GM21367 (cell line): ENCODE measurements around the gene CRIP2.

Experiments
- ATAC-seq: cut with Tn5 transposase; IDR thresholded peaks from one replicate; pipeline ENCODE4 v1.9.1; 2021; ENCODE audit not compliant: unreplicated experiment

The CRIP2 gene

DNA sequence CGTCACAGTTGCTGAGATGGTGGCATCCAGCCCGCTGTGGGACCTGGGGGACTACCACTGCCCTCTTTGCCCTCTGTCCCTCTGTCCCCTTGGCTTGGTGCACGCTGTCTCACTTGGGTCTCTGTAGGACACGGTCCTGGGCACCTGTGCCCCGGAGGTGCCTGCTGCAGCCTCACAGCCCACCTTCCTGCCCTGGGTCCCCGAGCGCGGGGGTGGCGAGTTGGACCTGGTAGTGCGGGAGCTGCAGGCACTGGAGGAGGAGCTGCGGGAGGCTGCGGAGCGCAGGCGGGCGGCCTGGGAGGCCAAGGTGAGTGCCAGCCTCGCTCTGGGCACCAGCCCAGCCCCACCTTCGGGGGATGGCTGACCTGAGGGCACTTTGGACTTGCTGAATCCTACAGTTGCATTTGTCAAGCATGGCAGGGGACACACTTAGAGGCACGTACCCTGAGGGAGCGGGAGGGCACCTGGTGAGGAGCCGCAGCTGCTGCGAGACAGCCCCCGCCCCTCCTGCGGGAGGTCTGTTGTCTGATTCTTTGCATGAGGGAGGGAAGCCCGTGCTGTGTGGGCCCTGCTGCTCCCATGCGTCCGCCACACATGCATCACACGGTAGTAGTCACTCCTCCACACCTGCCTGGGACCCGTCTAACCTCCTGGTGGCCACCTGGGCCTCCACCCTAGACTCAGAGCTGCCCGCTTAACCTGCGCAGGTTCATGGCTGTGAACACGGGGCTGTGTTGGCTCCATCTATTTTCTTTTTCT lies 23.2 kb downstream of the CRIP2 start:
- no peak for ATAC-seq

DNA sequence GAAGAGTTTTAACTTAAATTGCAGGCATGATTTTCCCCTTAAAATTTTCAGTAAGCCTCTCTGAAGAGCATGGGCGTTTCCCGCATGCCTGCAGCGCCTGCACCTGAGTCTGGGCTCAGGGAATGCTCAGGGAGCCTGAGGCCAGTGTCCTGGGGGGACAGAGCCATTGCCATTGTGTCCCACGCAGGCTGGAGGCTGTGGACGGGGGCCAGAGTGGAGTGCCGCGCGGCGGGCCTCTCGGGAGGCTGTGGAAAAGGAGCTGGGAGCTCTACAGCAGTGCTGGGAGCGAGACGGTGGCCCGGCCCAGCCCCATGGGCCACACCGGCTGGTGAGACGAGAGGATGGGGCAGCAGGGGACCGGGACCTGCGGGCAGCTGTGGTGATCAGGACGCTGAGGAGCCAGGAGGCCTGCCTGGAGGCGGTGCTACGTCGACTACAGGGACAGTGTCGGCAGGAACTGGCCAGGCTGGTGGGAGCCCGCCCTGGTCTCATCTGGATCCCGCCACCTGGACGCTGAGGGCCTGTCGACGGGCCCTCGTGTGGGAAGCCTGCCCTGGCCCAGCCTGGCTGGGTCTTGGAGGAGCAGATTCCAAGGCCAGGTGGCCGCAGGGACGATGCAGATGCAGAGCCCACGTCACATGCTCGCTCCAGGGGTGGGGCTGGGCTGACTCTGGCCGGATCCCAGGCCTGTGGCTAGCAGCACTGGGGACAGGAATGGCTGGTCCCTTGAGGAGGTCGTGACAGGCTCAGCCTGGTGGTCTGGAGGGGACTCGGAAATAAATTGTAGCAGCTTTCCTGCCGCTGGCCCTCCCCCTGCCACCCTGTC lies 24.0 kb downstream of the CRIP2 start:
- ATAC-seq, result no peak

DNA sequence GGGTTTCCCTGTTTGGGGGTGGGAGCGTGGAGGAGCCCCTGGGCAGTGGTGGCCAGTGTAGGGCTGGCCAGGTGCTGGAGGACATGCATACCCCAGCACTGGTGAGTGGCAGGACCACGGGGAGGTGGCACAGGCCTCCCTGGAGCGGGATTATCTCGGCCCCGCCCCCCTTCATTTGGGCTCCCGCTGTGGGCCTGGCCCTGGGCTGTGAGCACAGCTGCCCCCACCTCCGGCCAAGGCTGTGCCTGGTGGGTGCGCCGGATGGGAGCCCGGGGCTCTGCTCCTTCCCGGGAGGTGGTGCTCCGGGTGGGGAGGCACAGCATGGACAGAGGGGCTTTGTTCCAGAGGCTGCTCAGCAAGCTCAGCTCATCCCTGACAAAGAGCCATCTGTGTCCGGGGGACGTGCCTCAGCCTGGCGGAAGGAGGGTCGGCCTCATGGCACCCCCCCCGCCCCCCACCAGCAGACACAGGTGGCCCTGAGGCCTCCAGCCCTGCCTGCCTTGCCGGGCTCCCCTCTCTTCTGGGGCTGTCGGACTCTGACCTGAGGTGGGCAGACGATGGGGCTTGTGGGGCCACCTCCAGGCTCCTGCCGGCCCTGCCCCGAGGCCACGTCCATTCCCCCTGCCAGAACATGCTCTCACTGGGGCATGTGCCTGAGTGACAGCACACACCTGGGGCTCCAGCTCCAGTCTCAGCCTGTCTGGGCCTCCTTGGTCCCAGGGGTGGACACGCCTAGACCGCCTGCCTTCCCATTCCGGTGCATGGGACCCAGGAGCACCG lies 24.8 kb downstream of the CRIP2 start:
- no peak for ATAC-seq

DNA sequence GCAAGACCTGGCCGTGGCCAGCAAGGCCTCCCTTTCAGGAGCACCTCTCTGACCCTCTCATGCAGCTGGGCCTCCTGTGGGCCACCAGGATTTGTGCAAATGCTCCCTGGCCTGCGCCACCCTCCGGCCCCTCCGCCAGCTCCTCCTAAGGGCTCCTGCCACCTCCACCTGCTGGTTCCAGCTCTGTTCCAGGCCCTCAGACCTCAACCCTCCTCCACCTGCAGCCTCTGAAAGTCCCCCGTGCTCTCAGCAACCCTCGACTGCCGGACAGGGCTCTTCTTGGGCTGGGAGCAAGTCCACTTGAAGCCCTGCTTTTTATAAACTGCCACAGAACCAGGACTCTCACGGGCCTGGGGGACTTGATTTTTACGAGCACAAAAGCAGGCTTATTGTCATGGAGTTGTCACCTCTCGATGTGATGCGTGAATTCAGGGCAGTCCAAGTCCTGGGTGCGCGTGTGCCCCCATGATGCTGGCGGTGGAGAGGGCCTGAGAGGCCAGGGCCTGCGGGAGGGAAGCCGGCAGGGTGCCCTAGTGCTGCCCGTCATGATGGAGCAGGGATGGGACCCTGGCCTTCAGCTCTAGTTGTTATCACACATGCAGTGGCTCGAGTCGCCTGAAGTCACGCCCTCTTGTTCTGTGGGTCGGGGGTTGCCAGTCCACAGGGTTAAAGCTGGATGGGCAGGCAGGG lies 25.6 kb downstream of the CRIP2 start:
- ATAC-seq, result no peak

DNA sequence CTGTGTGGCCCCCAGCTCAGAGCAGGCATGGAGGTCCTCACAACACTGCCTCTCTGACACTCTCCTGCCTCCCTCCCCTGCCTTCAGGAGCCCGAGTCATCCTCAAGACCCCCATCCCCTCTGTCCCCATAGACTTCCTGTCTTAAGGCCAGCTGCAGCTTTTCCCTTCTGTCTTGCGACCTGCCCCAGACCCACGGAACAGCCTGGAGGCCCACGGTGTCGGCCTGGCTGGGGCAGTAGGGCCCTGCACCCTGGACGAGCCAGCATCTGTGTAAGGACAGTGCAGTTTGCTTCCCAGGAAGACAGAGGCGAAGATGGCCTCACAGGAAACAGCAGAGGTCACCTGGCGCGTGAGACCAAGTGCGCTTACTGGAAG lies 26.1 kb downstream of the CRIP2 start:
- ATAC-seq, result no peak

DNA sequence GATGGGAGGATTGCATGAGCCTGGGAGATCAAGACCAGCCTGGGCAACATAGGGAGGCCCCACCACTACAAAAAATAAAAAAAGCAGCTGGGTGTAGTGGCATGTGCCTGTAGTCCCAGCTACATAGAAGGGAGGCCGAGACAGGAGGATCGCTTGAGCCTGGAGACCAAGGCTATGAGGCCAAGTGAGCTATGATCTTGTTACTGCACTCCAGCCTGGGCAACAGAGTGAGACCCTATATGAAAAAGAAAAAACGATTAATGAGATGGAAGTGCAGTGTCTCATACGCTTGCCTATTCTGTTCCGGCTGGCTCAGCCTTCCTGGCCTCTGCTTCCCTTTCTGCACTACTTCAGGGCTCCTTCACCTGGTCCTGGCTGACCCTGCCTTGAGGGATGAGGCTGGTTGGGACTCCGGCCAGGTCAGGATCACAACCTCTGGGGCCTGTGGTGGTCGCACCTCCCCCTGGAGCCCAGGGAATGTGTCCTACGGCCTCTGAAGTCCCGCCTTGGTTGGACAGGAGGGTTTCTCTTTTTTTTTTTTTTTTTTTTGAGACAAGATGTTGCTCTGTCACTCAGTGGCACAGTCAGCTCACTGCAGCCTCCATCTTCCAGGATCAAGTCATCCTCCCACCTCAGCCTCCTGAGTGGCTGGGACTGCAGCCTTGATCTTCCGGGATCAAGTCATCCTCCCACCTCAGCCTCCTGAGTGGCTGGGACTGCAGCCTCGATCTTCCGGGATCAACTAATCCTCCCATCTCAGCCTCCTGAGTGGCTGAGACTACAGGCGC lies 27.1 kb downstream of the CRIP2 start:
- ATAC-seq, result no peak

DNA sequence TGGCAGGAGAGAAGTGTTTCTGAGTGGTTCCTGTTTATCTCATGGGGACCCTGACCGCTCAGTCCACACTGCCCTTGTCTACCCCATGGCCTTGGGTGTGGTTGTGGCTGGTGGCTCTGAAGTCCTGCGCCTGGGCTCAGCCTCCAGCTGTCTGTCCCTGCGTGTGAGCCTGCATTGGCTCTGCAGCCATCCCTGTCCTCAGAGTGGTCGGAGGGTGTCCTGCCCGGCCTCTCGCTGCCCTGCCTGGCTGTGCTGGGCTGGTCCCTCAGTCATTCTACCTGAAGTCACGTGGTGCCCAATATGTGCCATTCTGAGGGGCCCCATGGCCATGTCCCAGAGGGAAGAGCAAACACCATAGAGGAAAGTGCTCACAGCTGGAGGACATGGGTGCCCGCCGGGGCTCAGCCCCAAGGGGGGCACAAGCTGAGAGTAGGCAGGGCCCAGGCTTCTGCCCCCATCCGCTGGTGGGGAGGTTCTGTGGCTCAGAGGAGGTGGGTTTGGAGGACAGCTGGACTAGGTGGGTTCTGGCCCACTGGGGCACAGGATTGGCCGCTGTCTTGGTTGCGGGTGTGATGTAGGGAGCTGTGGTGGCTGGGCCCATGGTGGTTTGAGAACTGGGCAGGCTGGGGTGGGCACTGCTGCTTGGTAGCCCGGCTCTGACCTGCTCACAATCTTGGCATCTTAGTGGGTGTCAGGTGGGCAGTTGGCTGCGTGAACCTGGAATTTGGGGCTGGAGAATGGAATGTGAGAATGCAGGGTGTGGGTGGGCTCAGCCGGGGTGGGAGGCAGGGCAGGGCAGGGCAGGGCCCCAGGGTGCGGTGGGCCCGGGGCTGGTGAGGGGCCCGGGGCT lies 28.1 kb downstream of the CRIP2 start:
- no peak for ATAC-seq

DNA sequence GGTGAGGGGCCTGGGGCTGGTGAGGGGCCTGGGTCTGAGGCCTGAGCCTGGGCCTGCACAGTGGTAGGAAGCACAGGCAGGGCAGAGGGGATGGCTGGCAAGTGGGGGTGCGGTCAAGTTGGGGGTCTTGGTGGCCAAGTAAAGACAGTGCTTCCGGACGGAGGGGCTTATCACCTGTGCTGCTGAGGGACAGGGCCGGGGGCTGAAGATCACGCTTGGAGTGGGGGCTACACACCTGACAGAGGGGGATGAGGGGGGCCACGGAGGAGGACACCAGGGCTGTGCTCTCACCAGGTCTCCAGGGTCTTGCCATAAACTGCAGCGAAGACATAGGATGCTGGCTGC lies 28.6 kb downstream of the CRIP2 start:
- ATAC-seq, result no peak

DNA sequence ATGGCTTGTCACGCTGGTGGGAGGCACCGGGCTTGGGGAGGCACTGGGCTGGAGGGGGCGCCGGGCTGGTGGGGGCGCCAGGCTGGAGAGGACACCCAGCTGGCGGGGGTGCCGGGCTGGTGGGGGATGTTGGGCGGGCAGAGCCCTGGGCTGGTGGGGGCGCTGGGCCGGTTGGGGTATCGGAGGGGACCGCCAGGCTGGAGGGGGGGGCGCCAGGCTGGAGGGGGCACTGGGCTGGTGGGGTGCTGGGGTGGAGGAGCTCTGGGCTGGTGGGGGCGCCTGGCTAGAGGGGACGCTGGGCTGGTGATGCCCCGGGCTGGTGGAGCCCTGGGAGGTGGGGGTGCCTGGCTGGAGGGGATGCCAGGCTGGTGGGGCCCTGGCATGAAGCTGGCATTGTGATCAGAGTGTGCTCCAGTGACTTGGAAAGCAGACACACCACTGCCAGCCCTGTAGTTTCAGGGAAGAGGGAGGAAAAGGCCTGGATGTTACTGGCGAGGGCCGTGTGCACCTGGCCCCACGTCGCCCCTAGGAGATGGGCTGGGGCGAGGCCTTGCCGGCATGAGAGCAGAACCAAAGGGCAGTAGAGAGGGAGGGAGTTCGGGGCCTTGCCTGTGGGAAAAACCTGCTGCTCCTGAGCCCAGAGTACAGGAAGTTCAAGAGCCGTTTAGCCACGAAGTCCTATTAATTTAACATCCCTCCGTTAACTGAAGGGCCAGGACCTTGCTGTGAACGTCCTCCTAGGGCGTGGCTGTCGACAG lies 29.5 kb downstream of the CRIP2 start:
- no peak for ATAC-seq

DNA sequence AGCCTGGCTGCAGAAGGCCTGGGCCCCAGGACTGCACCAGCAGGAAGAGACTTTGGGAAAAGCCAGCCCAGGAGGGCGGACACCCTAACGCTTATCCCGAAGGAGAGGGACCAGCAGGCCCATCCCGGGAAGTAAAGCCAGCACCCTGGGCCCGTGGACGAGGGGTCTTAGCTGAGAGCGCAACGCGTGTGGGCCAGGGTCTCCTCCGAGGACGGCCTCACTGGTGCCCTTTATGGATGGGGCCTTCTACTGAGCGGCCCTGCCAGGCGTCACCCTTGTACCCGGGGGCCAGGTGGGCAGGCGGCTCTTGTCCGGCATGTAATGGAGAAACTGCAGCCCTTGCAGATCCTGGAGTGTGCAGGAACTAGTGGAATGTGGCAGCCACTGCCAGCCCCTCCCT lies 30.5 kb downstream of the CRIP2 start:
- ATAC-seq, result no peak

DNA sequence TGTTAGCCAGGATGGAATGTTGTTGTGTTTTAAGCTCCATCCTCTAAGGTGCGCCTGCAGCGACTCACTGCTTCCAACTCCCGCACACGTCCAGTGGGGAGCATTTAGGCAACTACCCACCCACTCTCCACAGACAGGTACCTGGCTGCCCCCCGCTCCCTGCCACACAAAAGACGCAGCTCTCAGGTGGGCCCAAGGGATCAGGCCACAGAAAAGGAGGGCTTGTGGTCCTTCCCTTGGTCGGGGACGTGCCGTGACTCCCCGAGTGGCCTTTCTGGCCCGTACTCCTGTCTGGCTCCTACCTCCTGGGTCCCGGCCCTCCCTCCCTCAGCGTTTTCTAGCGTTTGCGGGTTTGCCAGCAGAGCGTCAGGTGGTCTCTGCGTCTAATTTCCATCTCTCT lies 32.6 kb downstream of the CRIP2 start:
- no peak for ATAC-seq

DNA sequence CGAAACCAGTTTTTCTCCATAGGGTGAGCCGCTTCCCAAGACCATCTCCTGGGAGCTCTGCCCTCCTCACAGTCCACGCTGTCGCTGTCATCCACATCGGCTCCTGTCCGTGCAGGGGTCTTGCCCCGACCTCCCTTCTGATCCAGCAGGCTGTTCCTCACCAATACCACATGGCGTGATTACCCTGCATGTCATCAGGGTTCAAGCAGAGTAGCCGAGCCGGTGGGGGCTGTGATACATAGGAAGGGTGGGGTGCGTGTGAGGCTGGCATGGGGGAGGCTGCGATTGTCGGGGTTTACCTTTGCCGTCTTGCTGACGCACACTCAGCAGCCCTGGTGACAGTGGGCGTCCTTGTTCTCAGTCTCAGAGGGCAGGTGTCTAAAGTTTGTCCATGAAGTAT lies 33.4 kb downstream of the CRIP2 start:
- ATAC-seq, result no peak

DNA sequence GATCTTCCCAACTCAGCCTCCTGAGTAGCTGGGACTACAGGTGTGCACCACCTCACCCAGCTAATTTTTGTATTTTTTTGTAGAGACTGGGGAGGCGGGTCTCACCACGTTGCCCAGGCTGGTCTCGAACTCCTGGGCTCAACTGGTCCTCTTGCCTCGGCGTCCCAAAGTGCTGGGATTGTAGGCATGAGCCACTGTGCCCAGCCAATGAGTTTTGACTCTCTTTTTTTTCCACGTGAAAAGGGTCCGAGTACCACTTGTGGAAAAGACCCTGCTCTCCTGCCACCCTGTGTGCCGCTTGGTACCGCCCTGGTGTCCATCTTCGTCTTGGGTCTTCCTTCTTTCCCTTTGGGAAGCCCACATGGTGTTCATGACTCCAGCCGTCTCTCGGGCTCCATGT lies 34.0 kb downstream of the CRIP2 start:
- ATAC-seq, result no peak

DNA sequence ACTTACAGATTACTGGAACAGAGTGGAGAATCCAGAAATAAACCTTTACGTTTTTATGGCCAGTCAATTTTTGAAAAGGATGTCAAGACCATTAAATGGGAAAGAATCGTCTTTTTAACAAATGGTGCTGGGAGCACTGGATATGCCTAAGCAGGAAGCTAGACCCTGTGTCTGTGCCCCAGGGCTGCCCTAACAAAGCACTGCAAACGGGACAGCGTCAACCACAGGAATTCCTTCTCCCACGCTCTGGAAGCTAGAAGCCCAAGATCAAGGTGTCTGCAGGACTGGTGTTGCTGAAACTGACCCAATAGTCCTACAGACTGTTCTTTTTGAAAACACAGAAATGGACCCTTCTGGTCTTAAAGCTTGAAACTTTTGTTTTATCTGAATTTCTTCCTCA lies 42.5 kb downstream of the CRIP2 start:
- no peak for ATAC-seq

DNA sequence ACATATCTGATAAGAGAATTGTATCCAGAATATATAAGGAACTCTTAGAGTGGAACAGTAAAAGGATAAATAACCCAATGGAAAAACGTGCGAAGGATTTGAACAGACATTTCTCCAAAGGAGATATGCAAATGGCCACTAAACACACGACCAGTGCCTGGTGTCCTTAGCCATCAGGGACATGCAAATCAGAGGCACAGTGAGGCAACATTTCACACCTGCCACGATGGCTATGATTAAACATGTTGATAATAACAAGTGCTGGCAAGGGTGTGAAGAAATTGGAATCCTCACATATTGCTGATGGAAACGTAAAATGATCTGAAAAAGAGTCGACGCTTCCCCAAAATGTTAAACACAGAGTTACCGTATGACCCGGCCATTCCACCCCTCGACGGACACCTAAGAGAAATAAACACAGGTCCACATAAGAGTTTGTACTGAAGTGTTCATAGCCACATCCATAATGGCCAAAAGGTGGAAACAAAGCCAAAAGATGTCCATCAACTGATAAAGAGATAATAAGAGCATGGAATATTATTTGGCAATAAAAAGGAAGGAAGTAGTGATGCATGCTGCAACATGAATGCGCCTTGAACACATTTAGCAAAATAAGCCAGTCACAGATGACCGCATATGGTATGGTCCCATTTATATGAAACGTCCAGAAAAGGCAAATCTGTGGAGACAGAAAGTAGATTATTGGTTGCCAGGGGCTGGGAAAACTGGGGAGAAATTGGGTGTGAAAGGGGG lies 45.5 kb downstream of the CRIP2 start:
- ATAC-seq, result no peak

DNA sequence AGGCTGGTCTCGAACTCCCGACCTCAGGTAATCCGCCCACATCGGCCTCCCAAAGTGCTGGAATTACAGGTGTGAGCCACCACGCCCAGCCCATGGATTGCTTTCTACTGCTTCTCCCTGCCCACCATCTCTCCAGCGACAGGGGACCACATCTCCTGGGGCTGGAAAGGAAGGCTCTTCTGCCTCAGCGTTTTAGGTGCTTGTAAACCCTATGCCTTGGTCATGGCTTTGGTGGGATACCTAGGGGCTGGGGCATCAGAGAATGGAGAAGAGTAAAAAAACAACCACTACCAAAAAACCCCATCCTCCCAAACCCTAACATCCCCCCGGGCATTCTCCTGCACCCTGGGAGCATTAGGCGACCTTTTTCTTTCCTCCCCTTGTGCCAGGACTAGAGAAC lies 50.7 kb downstream of the CRIP2 start:
- no peak for ATAC-seq

DNA sequence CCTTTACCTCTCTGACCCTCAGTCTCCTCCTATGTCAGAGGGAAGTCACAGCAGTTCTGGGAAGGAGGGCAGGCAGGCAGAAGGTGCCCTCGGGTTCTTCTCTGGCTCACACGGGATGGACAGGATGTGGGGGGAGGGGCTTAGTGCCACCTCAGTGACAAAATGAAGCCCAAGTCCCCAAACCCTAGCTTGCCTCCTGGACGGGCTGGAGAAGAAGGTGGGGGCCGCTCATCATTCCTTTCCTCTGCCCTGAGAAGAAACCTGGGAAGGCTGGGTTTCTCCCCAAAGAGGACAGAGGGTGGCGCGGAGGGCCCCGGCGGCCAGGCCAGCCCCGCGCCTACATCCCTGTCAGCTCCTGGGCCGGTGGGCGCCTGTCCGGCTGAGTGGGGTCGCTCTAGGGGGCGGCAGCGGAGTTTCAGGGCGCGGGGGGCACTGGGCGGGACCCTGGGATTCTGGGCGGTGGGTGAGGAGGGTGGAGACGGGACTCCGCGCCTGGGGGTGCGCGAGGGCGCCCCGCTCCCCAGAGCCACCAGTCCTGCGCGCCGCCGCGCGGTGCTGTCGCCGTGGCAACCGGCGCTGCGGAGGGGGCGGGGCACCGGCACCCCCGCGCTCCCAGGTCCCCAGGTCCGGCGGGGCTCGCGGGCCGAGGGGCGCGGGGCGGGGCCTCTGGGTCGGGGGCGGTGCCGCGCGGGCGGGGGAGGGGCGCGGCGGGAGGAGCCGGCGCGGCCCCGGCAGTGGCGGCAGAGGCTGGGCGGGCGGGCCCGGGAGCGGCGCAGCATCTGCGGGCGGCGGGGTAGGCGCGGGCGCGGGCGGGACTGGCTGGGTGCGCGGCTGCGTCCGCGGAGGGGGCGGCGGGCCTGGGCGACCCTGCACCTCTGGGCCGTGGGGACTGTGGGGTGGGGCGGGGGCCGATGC lies 51.5 kb downstream of the CRIP2 start, which contains the start of gene TMEM121:
Gene TMEM121 (plus strand): TSS at position 723 of the 915 bp plus-strand sequence. CDS start 2,252 bp downstream, outside the sequence.
- no peak for ATAC-seq
